GM12878 (cell line): ENCODE results near the gene CDX1. TPM values are rescaled to one million over a fixed set of nuclear protein-coding genes. Genes with fewer than 3 reads are reported as not detected.

Source experiments
- ATAC-seq: fragments of 200-7000 bp; cut with Tn5 transposase; 3 replicates; pipeline ENCODE4 v1.9.1; 2020; ENCODE audit warnings: mild to moderate bottlenecking, moderate library complexity
- BruUV-seq: library from RNA; stranded (reverse); fragments of 400-500 nt; replicated peaks from 2 replicates; lab custom pipeline; 2021; lab: Mats Ljungman, UMichigan
- CTCF ChIA-PET: fragments of 300-600 bp; sonication (Branson Sonifier 250); formaldehyde crosslinking; extraction: SDS; loops from one replicate; lab custom pipeline; 2021; ENCODE audit warnings: inconsistent platforms; lab: Yijun Ruan, JAX
- POLR2A ChIA-PET: fragments of 350-600 bp; formaldehyde crosslinking; extraction: SDS; loops from one replicate; lab custom pipeline; 2021; ENCODE audit warnings: inconsistent platforms; lab: Charles Lee
- RAD21 ChIA-PET: fragments of 300-600 bp; sonication (Branson Sonifier 250); formaldehyde crosslinking; loops from one replicate; lab custom pipeline; 2023; ENCODE audit warnings: antibody characterized with exemption; ENCODE audit not compliant: unreplicated experiment; lab: Charles Lee
- SMC1A ChIA-PET: fragments of 300-600 bp; sonication (Branson Sonifier 250); formaldehyde crosslinking; loops from one replicate; lab custom pipeline; 2023; ENCODE audit not compliant: unreplicated experiment, uncharacterized antibody; lab: Charles Lee
- DNase-seq: peaks from one replicate; pipeline ENCODE4 v3.0.0-alpha.2; 2011; ENCODE audit warnings: low read depth, low spot score
- FAIRE-seq: peaks from 3 replicates; lab custom pipeline; 2011; peaks lifted over from hg19 to GRCh38; lab: Jason Lieb, UNC
- H2AFZ ChIP-seq: 2 replicates; pipeline ENCODE4 v1.6.0; 2011; ENCODE audit warnings: low read depth, low read length, control low read depth; ENCODE audit not compliant: control insufficient read depth
- H3K27ac ChIP-seq: 2 replicates; pipeline ENCODE4 v1.5.1; 2011; ENCODE audit warnings: control low read depth; ENCODE audit not compliant: control insufficient read depth, insufficient read depth
- H3K27me3 ChIP-seq, 2 experiments: replicated peaks in 1 of 2; 2 replicates each; pipeline versions ENCODE4 v1.6.0 to v1.6.1; 2011; ENCODE audit warnings: low read length in 1 of 2; ENCODE audit not compliant: control insufficient read depth in 2 of 2, insufficient read depth in 2 of 2
- H3K36me3 ChIP-seq, 2 experiments: 2 replicates each; pipeline ENCODE4 v1.5.1; 2011; ENCODE audit warnings: low read length in 1 of 2; ENCODE audit not compliant: control insufficient read depth in 2 of 2, insufficient read depth in 2 of 2
- H3K4me1 ChIP-seq: 2 replicates; pipeline ENCODE4 v1.6.1; 2011; ENCODE audit warnings: mild to moderate bottlenecking, low read length, moderate library complexity, mixed read lengths; ENCODE audit not compliant: control insufficient read depth, insufficient read depth
- H3K4me2 ChIP-seq: 2 replicates; pipeline ENCODE4 v1.6.0; 2011; ENCODE audit warnings: control low read depth; ENCODE audit not compliant: control insufficient read depth, insufficient read depth
- H3K4me3 ChIP-seq: fragments of 200-600 bp; sonication (generic); 2 replicates; pipeline ENCODE4 v1.5.1; 2016
- H3K79me2 ChIP-seq: 2 replicates; pipeline ENCODE4 v1.6.0; 2011; ENCODE audit warnings: low read length; ENCODE audit not compliant: control insufficient read depth, insufficient read depth
- H3K9ac ChIP-seq: 2 replicates; pipeline ENCODE4 v1.8.0; 2011; ENCODE audit warnings: low read length, control low read depth, mixed read lengths; ENCODE audit not compliant: control insufficient read depth, insufficient read depth
- H3K9me3 ChIP-seq: replicated peaks from 3 replicates; pipeline ENCODE4 v1.5.1; 2011; ENCODE audit warnings: mild to moderate bottlenecking, low read length; ENCODE audit not compliant: control insufficient read depth, insufficient read depth
- H4K20me1 ChIP-seq: 2 replicates; pipeline ENCODE4 v1.6.0; 2011; ENCODE audit not compliant: control insufficient read depth, insufficient read depth
- EP300 ChIP-seq, 2 experiments: fragments of 150-350 bp in 1 of 2; IDR thresholded peaks; 2 replicates each; pipeline ENCODE4 v1.6.1; 2011 to 2012; ENCODE audit warnings: low read depth in 2 of 2, low read length in 2 of 2, borderline replicate concordance in 1 of 2, improper control_type of control experiment in 1 of 2, inconsistent platforms in 1 of 2; ENCODE audit not compliant: control insufficient read depth in 1 of 2
- HDGF ChIP-seq: fragments of 450-650 bp; IDR thresholded peaks from 2 replicates; pipeline ENCODE4 v1.6.1; 2016; ENCODE audit warnings: antibody characterized with exemption
- IKZF1 ChIP-seq: fragments of 450-650 bp; conservative IDR thresholded peaks from 2 replicates; pipeline ENCODE4 v1.6.1; 2017; ENCODE audit warnings: antibody characterized with exemption, mild to moderate bottlenecking
- MYB ChIP-seq: fragments of 150-350 bp; IDR thresholded peaks from 2 replicates; pipeline ENCODE4 v1.6.1; 2014; ENCODE audit warnings: mild to moderate bottlenecking, low read depth, low read length, borderline replicate concordance
- NFYB ChIP-seq: IDR thresholded peaks from 2 replicates; pipeline ENCODE4 v1.6.1; 2011; ENCODE audit warnings: low read depth, mild to moderate bottlenecking, low read length, improper control_type of control experiment, moderate library complexity; ENCODE audit not compliant: insufficient read depth
- PAX8 ChIP-seq: fragments of 450-650 bp; IDR thresholded peaks from 2 replicates; pipeline ENCODE4 v1.6.1; 2017; ENCODE audit warnings: mild to moderate bottlenecking, moderate library complexity
- SMC3 ChIP-seq: IDR thresholded peaks from 2 replicates; pipeline ENCODE4 v1.6.1; 2011; ENCODE audit warnings: low read length, improper control_type of control experiment, borderline replicate concordance
- SRF ChIP-seq, 2 experiments: IDR thresholded peaks; 2 replicates each; pipeline ENCODE4 v1.6.1; 2011; ENCODE audit warnings: low read depth in 2 of 2, low read length in 2 of 2, mild to moderate bottlenecking in 1 of 2, moderate library complexity in 1 of 2
- TAF1 ChIP-seq: IDR thresholded peaks from 2 replicates; pipeline ENCODE4 v1.6.1; 2011; ENCODE audit warnings: mild to moderate bottlenecking, low read depth, low read length, borderline replicate concordance
- YY1 ChIP-seq: IDR thresholded peaks from 2 replicates; pipeline ENCODE4 v1.6.1; 2011; ENCODE audit warnings: low read depth, mild to moderate bottlenecking, low read length
- ZBED1 ChIP-seq: IDR thresholded peaks from 2 replicates; pipeline ENCODE4 v1.6.1; 2016; ENCODE audit warnings: borderline replicate concordance
- WGBS: methylation state at CpG from one replicate; pipeline ENCODE4 v1.1.6; 2016; ENCODE audit warnings: low lambda C conversion rate; ENCODE audit not compliant: insufficient replicate concordance, insufficient coverage; ENCODE audit errors: missing lambda C conversion rate; 5-methylcytosine and 5-hydroxymethylcytosine counted together
- in situ Hi-C: fragments of 300-500 bp; cut with MboI; formaldehyde crosslinking; loops from 9 replicates; pipeline ENCODE4 v1.14.3; 2018; ENCODE audit warnings: mixed read lengths
- intact Hi-C: fragments of 100-400 bp; cut with micrococcal nuclease; formaldehyde crosslinking; loops from one replicate; pipeline ENCODE4 v1.14.2; 2022; ENCODE audit not compliant: unreplicated experiment
- polyA plus RNA-seq, 11 experiments: library from polyadenylated mRNA; depleted of rRNA in 4 of 11; unstranded in 6 of 11; stranded (reverse) in 5 of 11; fragments of >200 nt; fragmentation: Nextera tagmentation in 4 of 11; fragmentation: Illumina TruSeq in 1 of 11; extraction: Ambion mirVana in 4 of 11; extraction: Trizol in 1 of 11; gene quantifications; 1 replicate in 1 of 11; 2 replicates in 10 of 11; pipeline versions ENCODE4 v1.2.1 to v1.2.3, GENCODE V29; 2011 to 2016; ENCODE audit warnings: inconsistent platforms in 2 of 11, missing spikeins in 2 of 11, low read depth in 1 of 11
- total RNA-seq, 4 experiments: library from RNA; depleted of rRNA in 3 of 4; stranded (reverse); fragments of >200 nt in 3 of 4; fragmentation: Illumina TruSeq in 1 of 4; extraction: Trizol in 1 of 4; gene quantifications; 2 replicates each; pipeline versions ENCODE4 v1.2.1 to v1.2.3, GENCODE V29; 2013 to 2021
- TF ChIP-seq, protein P1 (sequence below), 3 experiments: IDR thresholded peaks in 2 of 3; conservative IDR thresholded peaks in 1 of 3; 2 replicates each; pipeline ENCODE4 v1.5.1; 2011; ENCODE audit warnings: low read depth in 3 of 3, low read length in 3 of 3, mild to moderate bottlenecking in 3 of 3, control low read depth in 2 of 3, moderate library complexity in 2 of 3, inconsistent platforms in 1 of 3, mixed read lengths in 1 of 3; ENCODE audit not compliant: control insufficient read depth in 2 of 3, insufficient read depth in 1 of 3; ENCODE audit errors: extremely low read depth in 1 of 3
- TF ChIP-seq, protein P2 (sequence below): IDR thresholded peaks from 2 replicates; pipeline ENCODE4 v1.6.1; 2012; ENCODE audit warnings: low read depth, low read length, improper control_type of control experiment
- TF ChIP-seq, protein P3 (sequence below): fragments of 450-650 bp; IDR thresholded peaks from 2 replicates; pipeline ENCODE4 v1.6.1; 2017; ENCODE audit warnings: mild to moderate bottlenecking, moderate library complexity

CDX1 gene
- total and polyA plus RNA-seq, 10 of the 15 experiments (the other 5 are each of a cell fraction or from before 2014, with no cell fraction given): not detected

DNA sequence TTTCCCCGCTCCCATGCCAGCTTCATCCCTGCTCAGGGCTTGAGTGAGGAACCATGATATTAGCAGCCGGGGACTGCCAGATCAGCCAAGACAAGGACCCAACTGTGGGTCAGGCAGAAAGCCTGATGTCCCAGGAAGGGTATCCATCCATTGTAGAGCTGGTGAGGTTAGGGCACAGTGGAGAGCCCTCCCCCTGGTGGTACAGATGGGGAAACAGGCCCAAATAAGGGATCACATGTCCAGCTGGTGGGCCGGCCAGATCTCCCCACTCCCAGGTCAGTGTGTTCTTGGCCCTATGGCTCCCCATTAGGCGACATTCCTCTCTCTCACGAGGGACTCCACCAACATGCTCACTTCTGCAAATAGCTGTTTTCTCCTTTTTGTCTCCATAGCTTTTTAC is 9.0 kb downstream of the CDX1 start:
- intact Hi-C loops: loop anchor here (2.0 kb wide), 1 partner anchor 45 kb away; no protein-coding TSS in a partner anchor
- ATAC-seq (peak; percentile 84), DNase-seq (no peak), FAIRE-seq (no peak)
- H4K20me1 ChIP-seq: no peaks in the 10 kb centered on the region
- no TSS peak for BruUV-seq
- no peak overlapping the region for H3K27ac ChIP-seq
- no peak overlapping the region for H3K4me2 ChIP-seq
- TF ChIP-seq NFYB: no peak
- no peak for TF ChIP-seq EP300 (IDR thresholded peaks at IDR 0.05; ENCODE audit: borderline replicate concordance in 1 of 2, control insufficient read depth in 1 of 2, low read depth in 2 of 2, low read length in 2 of 2)
- TF ChIP-seq, protein P1, sequence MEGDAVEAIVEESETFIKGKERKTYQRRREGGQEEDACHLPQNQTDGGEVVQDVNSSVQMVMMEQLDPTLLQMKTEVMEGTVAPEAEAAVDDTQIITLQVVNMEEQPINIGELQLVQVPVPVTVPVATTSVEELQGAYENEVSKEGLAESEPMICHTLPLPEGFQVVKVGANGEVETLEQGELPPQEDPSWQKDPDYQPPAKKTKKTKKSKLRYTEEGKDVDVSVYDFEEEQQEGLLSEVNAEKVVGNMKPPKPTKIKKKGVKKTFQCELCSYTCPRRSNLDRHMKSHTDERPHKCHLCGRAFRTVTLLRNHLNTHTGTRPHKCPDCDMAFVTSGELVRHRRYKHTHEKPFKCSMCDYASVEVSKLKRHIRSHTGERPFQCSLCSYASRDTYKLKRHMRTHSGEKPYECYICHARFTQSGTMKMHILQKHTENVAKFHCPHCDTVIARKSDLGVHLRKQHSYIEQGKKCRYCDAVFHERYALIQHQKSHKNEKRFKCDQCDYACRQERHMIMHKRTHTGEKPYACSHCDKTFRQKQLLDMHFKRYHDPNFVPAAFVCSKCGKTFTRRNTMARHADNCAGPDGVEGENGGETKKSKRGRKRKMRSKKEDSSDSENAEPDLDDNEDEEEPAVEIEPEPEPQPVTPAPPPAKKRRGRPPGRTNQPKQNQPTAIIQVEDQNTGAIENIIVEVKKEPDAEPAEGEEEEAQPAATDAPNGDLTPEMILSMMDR (IDR thresholded peaks at IDR 0.05 in 2 of 3, conservative IDR thresholded peaks at IDR 0.05 in 1 of 3; ENCODE audit: control insufficient read depth in 2 of 3, extremely low read depth in 1 of 3, insufficient read depth in 1 of 3, low read depth in 3 of 3, low read length in 3 of 3): peak; percentile 33 to 62 (median 42); a peak in 5 of 6 replicates
- TF ChIP-seq YY1: 0 out of 2 replicates have a peak, but pooled peaks have one; percentile 29
- TF ChIP-seq TAF1: no peak
- TF ChIP-seq SRF (IDR thresholded peaks at IDR 0.05; ENCODE audit: low read depth in 2 of 2, low read length in 2 of 2): peak in 1 of 2 experiments; percentile 65; a peak in 1 of 4 replicates
- TF ChIP-seq HDGF: no peak
- TF ChIP-seq, protein P2, sequence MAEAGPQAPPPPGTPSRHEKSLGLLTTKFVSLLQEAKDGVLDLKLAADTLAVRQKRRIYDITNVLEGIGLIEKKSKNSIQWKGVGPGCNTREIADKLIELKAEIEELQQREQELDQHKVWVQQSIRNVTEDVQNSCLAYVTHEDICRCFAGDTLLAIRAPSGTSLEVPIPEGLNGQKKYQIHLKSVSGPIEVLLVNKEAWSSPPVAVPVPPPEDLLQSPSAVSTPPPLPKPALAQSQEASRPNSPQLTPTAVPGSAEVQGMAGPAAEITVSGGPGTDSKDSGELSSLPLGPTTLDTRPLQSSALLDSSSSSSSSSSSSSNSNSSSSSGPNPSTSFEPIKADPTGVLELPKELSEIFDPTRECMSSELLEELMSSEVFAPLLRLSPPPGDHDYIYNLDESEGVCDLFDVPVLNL: no peak
- TF ChIP-seq, protein P3, sequence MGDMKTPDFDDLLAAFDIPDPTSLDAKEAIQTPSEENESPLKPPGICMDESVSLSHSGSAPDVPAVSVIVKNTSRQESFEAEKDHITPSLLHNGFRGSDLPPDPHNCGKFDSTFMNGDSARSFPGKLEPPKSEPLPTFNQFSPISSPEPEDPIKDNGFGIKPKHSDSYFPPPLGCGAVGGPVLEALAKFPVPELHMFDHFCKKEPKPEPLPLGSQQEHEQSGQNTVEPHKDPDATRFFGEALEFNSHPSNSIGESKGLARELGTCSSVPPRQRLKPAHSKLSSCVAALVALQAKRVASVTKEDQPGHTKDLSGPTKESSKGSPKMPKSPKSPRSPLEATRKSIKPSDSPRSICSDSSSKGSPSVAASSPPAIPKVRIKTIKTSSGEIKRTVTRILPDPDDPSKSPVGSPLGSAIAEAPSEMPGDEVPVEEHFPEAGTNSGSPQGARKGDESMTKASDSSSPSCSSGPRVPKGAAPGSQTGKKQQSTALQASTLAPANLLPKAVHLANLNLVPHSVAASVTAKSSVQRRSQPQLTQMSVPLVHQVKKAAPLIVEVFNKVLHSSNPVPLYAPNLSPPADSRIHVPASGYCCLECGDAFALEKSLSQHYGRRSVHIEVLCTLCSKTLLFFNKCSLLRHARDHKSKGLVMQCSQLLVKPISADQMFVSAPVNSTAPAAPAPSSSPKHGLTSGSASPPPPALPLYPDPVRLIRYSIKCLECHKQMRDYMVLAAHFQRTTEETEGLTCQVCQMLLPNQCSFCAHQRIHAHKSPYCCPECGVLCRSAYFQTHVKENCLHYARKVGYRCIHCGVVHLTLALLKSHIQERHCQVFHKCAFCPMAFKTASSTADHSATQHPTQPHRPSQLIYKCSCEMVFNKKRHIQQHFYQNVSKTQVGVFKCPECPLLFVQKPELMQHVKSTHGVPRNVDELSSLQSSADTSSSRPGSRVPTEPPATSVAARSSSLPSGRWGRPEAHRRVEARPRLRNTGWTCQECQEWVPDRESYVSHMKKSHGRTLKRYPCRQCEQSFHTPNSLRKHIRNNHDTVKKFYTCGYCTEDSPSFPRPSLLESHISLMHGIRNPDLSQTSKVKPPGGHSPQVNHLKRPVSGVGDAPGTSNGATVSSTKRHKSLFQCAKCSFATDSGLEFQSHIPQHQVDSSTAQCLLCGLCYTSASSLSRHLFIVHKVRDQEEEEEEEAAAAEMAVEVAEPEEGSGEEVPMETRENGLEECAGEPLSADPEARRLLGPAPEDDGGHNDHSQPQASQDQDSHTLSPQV: no peak
- TF ChIP-seq MYB: no peak
- no peak for TF ChIP-seq ZBED1
- 0 out of 2 replicates have a peak, but pooled peaks have one; percentile 11 for TF ChIP-seq IKZF1
- no peak for TF ChIP-seq PAX8
- peak; percentile 31; the same call in 1 of the 2 replicates for TF ChIP-seq SMC3
- H3K4me3 ChIP-seq: no peak overlapping the region
- CTCF ChIA-PET: interaction anchor here (0.7 to 9.3 kb wide), 14 partner anchors 9 to 183 kb away, joined by 3 to 68 read pairs (median 3); no protein-coding TSS in a partner anchor
- H2AFZ ChIP-seq: no peak overlapping the region
- no peak overlapping the region for H3K9ac ChIP-seq
- in situ Hi-C loops: no loop called here
- no peaks in the 10 kb centered on the region for H3K36me3 ChIP-seq
- SMC1A ChIA-PET: interaction anchor here (0.8 to 1.4 kb wide), 6 partner anchors 13 to 175 kb away, joined by 3 to 4 read pairs (median 3); partner anchors contain the start of gene PDGFRB
- no peaks in the 10 kb centered on the region for H3K4me1 ChIP-seq
- RAD21 ChIA-PET: interaction anchor here (0.9 to 2.0 kb wide), 5 partner anchors 13 to 47 kb away, joined by 3 to 8 read pairs (median 3); no protein-coding TSS in a partner anchor
- H3K9me3 ChIP-seq: no peaks in the 10 kb centered on the region
- POLR2A ChIA-PET: interaction anchor here (0.6 to 0.8 kb wide), 2 partner anchors 20 to 28 kb away, joined by 3 to 4 read pairs; partner anchors contain the start of gene PDGFRB
- H3K79me2 ChIP-seq: no peaks in the 10 kb centered on the region
- H3K27me3 ChIP-seq: no peaks in the 10 kb centered on the region; a peak in 1 of 4 replicates
- WGBS: 16% methylated on average over 5 of the region's 5 CpGs
